ENCODE results near the gene TERC. TPM values are rescaled to one million over a fixed set of nuclear protein-coding genes. Genes with fewer than 3 reads are reported as not detected.

The TERC gene
- total RNA-seq, 2 donors from 2014 or later, result 9.4 to 11.1 TPM

DNA sequence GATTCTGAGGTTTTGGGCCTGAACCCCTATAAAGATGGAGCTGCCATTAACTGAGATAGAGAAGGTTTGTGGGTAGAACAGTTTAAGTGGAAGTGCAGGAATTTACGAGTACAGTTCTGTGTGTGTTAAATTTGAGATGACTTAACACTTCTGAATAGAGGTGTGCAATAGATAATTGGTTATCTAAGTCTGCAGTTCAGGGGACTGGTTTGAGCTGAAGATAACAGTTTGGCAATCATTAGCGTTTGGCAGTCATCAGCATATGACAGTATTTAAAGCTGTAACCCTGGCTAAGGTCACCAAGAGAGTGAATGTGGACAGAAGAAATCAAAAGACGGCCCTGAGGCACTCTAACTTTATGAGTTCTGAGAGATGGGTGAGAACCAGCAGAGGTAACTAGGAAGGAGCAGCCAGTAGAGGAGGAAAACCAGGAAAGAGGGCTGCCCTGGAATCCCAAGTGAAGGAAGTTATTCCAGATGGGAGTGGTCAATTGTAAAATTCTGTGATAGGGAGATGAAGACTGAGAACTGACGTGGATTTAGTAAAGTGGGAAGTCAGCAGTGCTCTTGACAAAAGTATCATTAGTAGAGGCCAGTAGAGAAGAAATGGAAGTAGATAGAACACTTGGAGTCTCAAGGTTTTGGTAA is 16.5 kb upstream of the TERC start:
- Mint-ChIP-seq H3K27ac (no peak overlapping the region), H3K4me1 (no peaks in the 10 kb centered on the region), H3K9me3 (no peaks in the 10 kb centered on the region), H3K36me3 (ENCODE audit: low read depth) (peaks cover 55% of the 10 kb centered on the region), H3K4me3 (no peak overlapping the region), H3K27me3 (ENCODE audit: insufficient read depth) (no peaks in the 10 kb centered on the region)
- no peak overlapping the region for H3K27ac ChIP-seq (ENCODE audit: low read depth, low read length)
- no peak overlapping the region for H3K9ac ChIP-seq (ENCODE audit: extremely low read depth, low read length, poor library complexity, severe bottlenecking)
- TF ChIP-seq, protein P1, sequence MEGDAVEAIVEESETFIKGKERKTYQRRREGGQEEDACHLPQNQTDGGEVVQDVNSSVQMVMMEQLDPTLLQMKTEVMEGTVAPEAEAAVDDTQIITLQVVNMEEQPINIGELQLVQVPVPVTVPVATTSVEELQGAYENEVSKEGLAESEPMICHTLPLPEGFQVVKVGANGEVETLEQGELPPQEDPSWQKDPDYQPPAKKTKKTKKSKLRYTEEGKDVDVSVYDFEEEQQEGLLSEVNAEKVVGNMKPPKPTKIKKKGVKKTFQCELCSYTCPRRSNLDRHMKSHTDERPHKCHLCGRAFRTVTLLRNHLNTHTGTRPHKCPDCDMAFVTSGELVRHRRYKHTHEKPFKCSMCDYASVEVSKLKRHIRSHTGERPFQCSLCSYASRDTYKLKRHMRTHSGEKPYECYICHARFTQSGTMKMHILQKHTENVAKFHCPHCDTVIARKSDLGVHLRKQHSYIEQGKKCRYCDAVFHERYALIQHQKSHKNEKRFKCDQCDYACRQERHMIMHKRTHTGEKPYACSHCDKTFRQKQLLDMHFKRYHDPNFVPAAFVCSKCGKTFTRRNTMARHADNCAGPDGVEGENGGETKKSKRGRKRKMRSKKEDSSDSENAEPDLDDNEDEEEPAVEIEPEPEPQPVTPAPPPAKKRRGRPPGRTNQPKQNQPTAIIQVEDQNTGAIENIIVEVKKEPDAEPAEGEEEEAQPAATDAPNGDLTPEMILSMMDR (conservative IDR thresholded peaks at IDR 0.05), result no peak
- H3K4me3 ChIP-seq (ENCODE audit: low read length), result no peak overlapping the region
- peaks cover 93% of the 10 kb centered on the region for H3K36me3 ChIP-seq (ENCODE audit: control insufficient read depth, insufficient read depth, low read length)
- WGBS, 2 experiments (ENCODE audit: insufficient coverage in 1 of 2, insufficient read length in 1 of 2), result 93 to 96% methylated on average over 4 of the region's 4 CpGs
- no peak for DNase-seq
- H3K9me3 ChIP-seq (ENCODE audit: control insufficient read depth, low read length), result no peaks in the 10 kb centered on the region
- H3K4me1 ChIP-seq (ENCODE audit: control insufficient read depth, insufficient read depth, low read length), result no peaks in the 10 kb centered on the region
- no peaks in the 10 kb centered on the region for H3K27me3 ChIP-seq (ENCODE audit: control insufficient read depth, insufficient read depth, low read length, poor library complexity, severe bottlenecking)

DNA sequence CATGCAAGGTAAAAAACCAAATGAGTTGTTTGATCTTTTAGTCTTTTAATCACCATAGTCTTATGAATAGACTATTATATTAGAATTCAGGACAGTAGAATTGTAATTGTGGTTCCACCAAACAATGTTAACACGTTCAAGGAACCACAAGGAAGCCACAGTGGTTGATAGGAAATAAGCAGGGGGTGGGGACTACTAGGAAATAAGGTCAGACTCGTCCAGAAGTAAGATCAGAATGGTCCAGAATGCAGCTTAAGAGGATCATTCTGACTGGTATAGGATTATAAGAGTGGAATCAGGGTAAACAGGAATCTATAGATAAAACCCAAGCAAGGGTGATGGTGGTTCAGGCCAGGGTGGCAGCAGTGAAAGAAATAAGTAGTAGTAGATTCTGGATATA is 15.9 kb upstream of the TERC start:
- Mint-ChIP-seq H3K36me3 (ENCODE audit: low read depth) (peaks cover 53% of the 10 kb centered on the region), H3K9me3 (no peaks in the 10 kb centered on the region), H3K4me1 (no peaks in the 10 kb centered on the region), H3K27me3 (ENCODE audit: insufficient read depth) (no peaks in the 10 kb centered on the region), H3K4me3 (no peak overlapping the region), H3K27ac (no peak overlapping the region)
- H3K36me3 ChIP-seq (ENCODE audit: control insufficient read depth, insufficient read depth, low read length), result peaks cover 93% of the 10 kb centered on the region
- no peak for DNase-seq
- WGBS, 2 experiments (ENCODE audit: insufficient coverage in 1 of 2, insufficient read length in 1 of 2), result 93 to 97% methylated on average over 2 of the region's 2 CpGs
- H3K4me1 ChIP-seq (ENCODE audit: control insufficient read depth, insufficient read depth, low read length), result no peaks in the 10 kb centered on the region
- H3K27me3 ChIP-seq (ENCODE audit: control insufficient read depth, insufficient read depth, low read length, poor library complexity, severe bottlenecking), result no peaks in the 10 kb centered on the region
- no peaks in the 10 kb centered on the region for H3K9me3 ChIP-seq (ENCODE audit: control insufficient read depth, low read length)
- TF ChIP-seq, protein P1 (conservative IDR thresholded peaks at IDR 0.05), result no peak
- no peak overlapping the region for H3K9ac ChIP-seq (ENCODE audit: extremely low read depth, low read length, poor library complexity, severe bottlenecking)
- H3K27ac ChIP-seq (ENCODE audit: low read depth, low read length), result no peak overlapping the region
- H3K4me3 ChIP-seq (ENCODE audit: low read length), result no peak overlapping the region

DNA sequence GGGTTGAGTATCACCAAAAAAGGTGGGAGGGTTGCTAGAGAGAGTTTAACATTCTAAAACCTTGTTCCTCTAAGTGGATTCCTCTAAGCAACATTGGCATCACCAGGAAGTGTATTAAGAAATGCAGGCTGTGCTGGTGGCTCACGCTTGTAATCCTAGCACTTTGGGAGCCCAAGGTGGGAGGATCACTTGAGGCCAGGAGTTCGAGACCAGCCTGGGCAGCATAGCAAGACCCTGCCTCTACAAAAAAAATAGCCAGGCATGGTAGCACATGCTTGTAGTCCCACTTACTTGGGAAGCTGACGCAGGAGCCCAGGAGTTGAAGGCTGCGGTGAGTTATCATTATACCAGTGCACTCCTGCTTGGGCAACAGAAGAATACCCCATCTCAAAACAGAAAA is 13.0 kb upstream of the TERC start:
- H3K4me3 Mint-ChIP-seq, result no peak overlapping the region
- peaks cover 53% of the 10 kb centered on the region for H3K36me3 Mint-ChIP-seq (ENCODE audit: low read depth)
- H3K27ac Mint-ChIP-seq, result no peak overlapping the region
- WGBS, 2 experiments (ENCODE audit: insufficient coverage in 1 of 2, insufficient read length in 1 of 2), result 50 to 68% methylated on average over 2 to 4 of the region's 4 CpGs
- no peaks in the 10 kb centered on the region for H3K27me3 ChIP-seq (ENCODE audit: control insufficient read depth, insufficient read depth, low read length, poor library complexity, severe bottlenecking)
- no peak overlapping the region for H3K27ac ChIP-seq (ENCODE audit: low read depth, low read length)
- no peak overlapping the region for H3K4me3 ChIP-seq (ENCODE audit: low read length)
- H3K4me1 Mint-ChIP-seq, result peaks cover 10% of the 10 kb centered on the region
- no peak for DNase-seq
- H3K9me3 Mint-ChIP-seq, result no peaks in the 10 kb centered on the region
- TF ChIP-seq, protein P1 (conservative IDR thresholded peaks at IDR 0.05), result no peak
- no peaks in the 10 kb centered on the region for H3K4me1 ChIP-seq (ENCODE audit: control insufficient read depth, insufficient read depth, low read length)
- H3K36me3 ChIP-seq (ENCODE audit: control insufficient read depth, insufficient read depth, low read length), result peaks cover 81% of the 10 kb centered on the region
- no peaks in the 10 kb centered on the region for H3K9me3 ChIP-seq (ENCODE audit: control insufficient read depth, low read length)
- no peak overlapping the region for H3K9ac ChIP-seq (ENCODE audit: extremely low read depth, low read length, poor library complexity, severe bottlenecking)
- H3K27me3 Mint-ChIP-seq (ENCODE audit: insufficient read depth), result no peaks in the 10 kb centered on the region

Measured in endodermal cell (in vitro differentiated cells).